HEK293 (cell line): Measurements from ENCODE around the gene HTR4.

Experiments
- CTCF ChIA-PET: fragments of 350-600 bp; formaldehyde crosslinking; extraction: SDS; loops from one replicate; lab custom pipeline; 2021; ENCODE audit warnings: antibody characterized with exemption; lab: Yijun Ruan, JAX
- POLR2A ChIA-PET: fragments of 300-600 bp; formaldehyde crosslinking; extraction: SDS; loops from one replicate; lab custom pipeline; 2020; ENCODE audit warnings: antibody characterized with exemption, inconsistent platforms; lab: Yijun Ruan, JAX
- H3K27ac ChIP-seq: fragments of 200-500 bp; sonication (Bioruptor generic); 2 replicates; pipeline ENCODE4 v1.5.1; 2014; ENCODE audit warnings: low read depth, low read length, control low read depth, inconsistent platforms; ENCODE audit errors: extremely low read depth
- H3K36me3 ChIP-seq, 2 experiments: fragments of 200-500 bp in 1 of 2; sonication (Bioruptor generic) in 1 of 2; 1 replicate in 1 of 2; 2 replicates in 1 of 2; pipeline ENCODE4 v1.5.1; 2014 to 2017; ENCODE audit warnings: inconsistent platforms in 2 of 2, low read length in 2 of 2; ENCODE audit not compliant: control insufficient read depth in 2 of 2, insufficient read depth in 1 of 2
- H3K4me1 ChIP-seq: fragments of 200-500 bp; sonication (Bioruptor generic); 2 replicates; pipeline ENCODE4 v1.5.1; 2014; ENCODE audit warnings: mild to moderate bottlenecking, low read length, inconsistent platforms; ENCODE audit not compliant: control insufficient read depth, insufficient read depth
- H3K4me3 ChIP-seq: 2 replicates; pipeline ENCODE4 v1.5.1; 2011; ENCODE audit warnings: low read depth, mild to moderate bottlenecking, control low read depth, low read length, moderate library complexity
- H3K9me3 ChIP-seq: fragments of 200-500 bp; sonication (Bioruptor generic); 2 replicates; pipeline ENCODE4 v1.5.1; 2014; ENCODE audit warnings: low read depth, low read length, inconsistent platforms; ENCODE audit not compliant: control insufficient read depth, insufficient read depth
- AEBP2 ChIP-seq: fragments of 450-650 bp; formaldehyde crosslinking; IDR thresholded peaks from 2 replicates; pipeline ENCODE4 v1.5.1; 2016; ENCODE audit warnings: missing biosample characterization, missing genetic modification characterization, borderline replicate concordance
- ELK4 ChIP-seq: IDR thresholded peaks from 2 replicates; pipeline ENCODE4 v1.6.1; 2011; ENCODE audit warnings: mild to moderate bottlenecking, low read depth, low read length, borderline replicate concordance
- FEZF1 ChIP-seq: fragments of 450-650 bp; formaldehyde crosslinking; IDR thresholded peaks from 2 replicates; pipeline ENCODE4 v1.5.1; 2016; ENCODE audit warnings: missing biosample characterization, missing genetic modification characterization
- HOXD13 ChIP-seq: sonication (generic); formaldehyde crosslinking; IDR thresholded peaks from 2 replicates; pipeline ENCODE4 v1.8.0; 2022; ENCODE audit warnings: missing genetic modification reagents, borderline replicate concordance
- PRDM2 ChIP-seq: fragments of 450-650 bp; formaldehyde crosslinking; IDR thresholded peaks from 2 replicates; pipeline ENCODE4 v1.5.1; 2016; ENCODE audit warnings: missing biosample characterization, missing genetic modification characterization, borderline replicate concordance
- TSHZ1 ChIP-seq: fragments of 450-650 bp; formaldehyde crosslinking; IDR thresholded peaks from 2 replicates; pipeline ENCODE4 v1.5.1; 2016; ENCODE audit warnings: missing biosample characterization, missing genetic modification characterization, borderline replicate concordance
- YY1 ChIP-seq: fragments of 450-650 bp; formaldehyde crosslinking; IDR thresholded peaks from 2 replicates; pipeline ENCODE4 v1.5.1; 2018; ENCODE audit warnings: missing biosample characterization, missing genetic modification characterization
- ZIC2 ChIP-seq: fragments of 450-650 bp; formaldehyde crosslinking; IDR thresholded peaks from 2 replicates; pipeline ENCODE4 v1.5.1; 2016; ENCODE audit warnings: missing biosample characterization, missing genetic modification characterization
- ZNF121 ChIP-seq: fragments of 450-650 bp; formaldehyde crosslinking; IDR thresholded peaks from 2 replicates; pipeline ENCODE4 v1.5.1; 2016; ENCODE audit warnings: missing biosample characterization, missing genetic modification characterization
- ZNF132 ChIP-seq: fragments of 450-650 bp; formaldehyde crosslinking; IDR thresholded peaks from 2 replicates; pipeline ENCODE4 v1.5.1; 2017; ENCODE audit warnings: missing biosample characterization, missing genetic modification characterization, borderline replicate concordance
- ZNF133 ChIP-seq: fragments of 450-650 bp; formaldehyde crosslinking; IDR thresholded peaks from 2 replicates; pipeline ENCODE4 v1.5.1; 2016; ENCODE audit warnings: missing biosample characterization, missing genetic modification characterization
- ZNF184 ChIP-seq: fragments of 450-650 bp; IDR thresholded peaks from 2 replicates; pipeline ENCODE4 v1.5.1; 2018; ENCODE audit warnings: missing biosample characterization, mild to moderate bottlenecking, missing genetic modification characterization
- ZNF248 ChIP-seq: fragments of 450-650 bp; formaldehyde crosslinking; IDR thresholded peaks from 2 replicates; pipeline ENCODE4 v1.5.1; 2017; ENCODE audit warnings: missing biosample characterization, missing genetic modification characterization
- ZNF335 ChIP-seq: fragments of 450-650 bp; formaldehyde crosslinking; conservative IDR thresholded peaks from 2 replicates; pipeline ENCODE4 v1.5.1; 2016; ENCODE audit warnings: missing biosample characterization, missing genetic modification characterization
- ZNF449 ChIP-seq: fragments of 450-650 bp; formaldehyde crosslinking; IDR thresholded peaks from 2 replicates; pipeline ENCODE4 v1.5.1; 2017; ENCODE audit warnings: missing biosample characterization, mild to moderate bottlenecking, missing genetic modification characterization, moderate library complexity
- ZNF596 ChIP-seq: fragments of 450-650 bp; IDR thresholded peaks from 2 replicates; pipeline ENCODE4 v1.5.0; 2018; ENCODE audit warnings: missing biosample characterization, mild to moderate bottlenecking, missing genetic modification characterization, moderate library complexity
- ZSCAN23 ChIP-seq: fragments of 450-650 bp; formaldehyde crosslinking; IDR thresholded peaks from 2 replicates; pipeline ENCODE4 v1.5.1; 2016; ENCODE audit warnings: missing biosample characterization, missing genetic modification characterization

Gene HTR4

GRCh38 chr5:148620091-148620490 is 34.2 kb downstream of the HTR4 start:
- POLR2A ChIA-PET: no interaction called here
- TF ChIP-seq ZNF184 (tag by site-specific recombination) (no peak), ZSCAN23 (tag by site-specific recombination) (no peak), HOXD13 (CRISPR knock-in tag) (no peak)
- Histone ChIP-seq H3K4me1 (no peaks in the 10 kb centered on the region), H3K9me3 (no peaks in the 10 kb centered on the region), H3K36me3 (no peaks in the 10 kb centered on the region), H3K27ac (no peak overlapping the region), H3K4me3 (no peak overlapping the region)
- CTCF ChIA-PET: interaction anchor here (0.6 kb wide), 1 partner anchor 108 kb away, joined by 3 read pairs; no protein-coding TSS in a partner anchor

GRCh38 chr5:148619484-148619883 is 34.8 kb downstream of the HTR4 start:
- Histone ChIP-seq H3K9me3 (no peaks in the 10 kb centered on the region), H3K27ac (no peak overlapping the region), H3K36me3 (no peaks in the 10 kb centered on the region), H3K4me1 (no peaks in the 10 kb centered on the region), H3K4me3 (no peak overlapping the region)
- ChIA-PET CTCF (interaction anchor here (0.6 kb wide), 1 partner anchor 108 kb away, joined by 3 read pairs; no protein-coding TSS in a partner anchor), POLR2A (no interaction called here)
- no peak for TF ChIP-seq ZNF248 (tag by site-specific recombination)
- TF ChIP-seq ZNF121 (tag by site-specific recombination): no peak
- no peak for TF ChIP-seq PRDM2 (tag by site-specific recombination)
- no peak for TF ChIP-seq FEZF1 (tag by site-specific recombination)
- no peak for TF ChIP-seq ZNF132 (tag by site-specific recombination)
- no peak for TF ChIP-seq ELK4
- TF ChIP-seq ZNF335 (tag by site-specific recombination): no peak
- TF ChIP-seq ZNF449 (tag by site-specific recombination): no peak
- no peak for TF ChIP-seq TSHZ1 (tag by site-specific recombination)
- TF ChIP-seq YY1 (tag by site-specific recombination): no peak
- no peak for TF ChIP-seq ZIC2
- TF ChIP-seq AEBP2 (tag by site-specific recombination): no peak
- no peak for TF ChIP-seq ZNF133 (tag by site-specific recombination)
- no peak for TF ChIP-seq ZNF596 (tag by site-specific recombination)
